Dendritic cell treated with granulocyte-macrophage colony-stimulating factor and Interleukin-4, amounts not matched to agents 40 ng/mL and 50 ng/mL, for 4 days (primary cell): ENCODE data around the gene GRID2IP.

Experiments
- H3K27ac Mint-ChIP-seq: one replicate; pipeline ENCODE4 v1.8.0; 2022; ENCODE audit warnings: mild to moderate bottlenecking, mixed read lengths
- H3K27me3 Mint-ChIP-seq: one replicate; pipeline ENCODE4 v1.8.0; 2022; ENCODE audit warnings: mild to moderate bottlenecking, mixed read lengths
- H3K36me3 Mint-ChIP-seq: one replicate; pipeline ENCODE4 v1.8.0; 2022; ENCODE audit warnings: low read depth, mixed read lengths
- H3K4me1 Mint-ChIP-seq: one replicate; pipeline ENCODE4 v1.8.0; 2022; ENCODE audit warnings: low read depth, mixed read lengths
- H3K4me3 Mint-ChIP-seq: one replicate; pipeline ENCODE4 v1.8.0; 2022; ENCODE audit warnings: mild to moderate bottlenecking, moderate library complexity, mixed read lengths
- H3K9me3 Mint-ChIP-seq: one replicate; pipeline ENCODE4 v1.8.0; 2022; ENCODE audit warnings: mixed read lengths
- intact Hi-C: fragments of 100-400 bp; cut with micrococcal nuclease; formaldehyde crosslinking; loops from one replicate; pipeline ENCODE4 v1.15.0; 2022

Gene GRID2IP

GRCh38 chr7:6546498-6547251 lies 4.6 kb downstream of the GRID2IP start:
- Mint-ChIP-seq H3K4me3 (no peak overlapping the region), H3K27ac (peak overlapping the region; percentile 19), H3K9me3 (no peaks in the 10 kb centered on the region), H3K27me3 (no peaks in the 10 kb centered on the region), H3K36me3 (no peaks in the 10 kb centered on the region), H3K4me1 (peaks cover 13% of the 10 kb centered on the region)
- intact Hi-C loops: no loop called here

DNA sequence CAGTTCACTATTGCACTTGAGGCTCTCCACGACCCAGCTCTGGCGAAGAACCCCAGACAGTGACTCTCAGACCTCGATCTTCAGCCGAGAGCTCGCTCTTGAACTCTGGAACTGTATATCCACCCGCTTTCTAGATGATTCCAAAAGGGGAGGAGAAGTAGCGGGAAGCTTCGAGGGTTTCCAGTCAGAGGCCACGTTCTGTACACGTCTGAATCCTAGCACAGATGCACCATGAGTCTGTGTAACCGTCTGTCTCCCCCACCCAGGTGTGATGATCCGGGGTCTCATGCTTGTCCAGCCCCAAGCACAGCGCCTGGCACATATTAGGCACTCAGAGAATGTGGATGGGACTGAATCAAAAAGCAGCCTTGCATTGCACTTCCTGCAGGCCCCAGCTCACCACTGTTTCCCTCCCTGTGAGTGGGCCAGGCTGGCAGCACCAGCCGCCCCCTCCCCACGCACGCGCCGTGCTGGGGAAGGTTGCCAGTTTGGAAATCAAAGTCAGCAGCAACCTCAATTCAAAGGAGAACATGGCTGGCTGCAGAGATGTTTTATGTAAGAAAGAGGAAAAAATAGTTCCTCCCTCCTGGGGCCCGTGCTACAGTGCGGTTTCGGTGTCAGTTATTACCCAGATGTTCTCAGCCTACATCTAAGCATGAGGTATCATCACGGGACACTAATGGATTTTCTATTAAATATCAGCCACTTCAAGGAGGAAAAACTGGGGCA lies 5.7 kb downstream of the GRID2IP start:
- no peaks in the 10 kb centered on the region for H3K36me3 Mint-ChIP-seq
- intact Hi-C loops: no loop called here
- H3K27ac Mint-ChIP-seq: peak overlapping the region; percentile 3
- no peaks in the 10 kb centered on the region for H3K27me3 Mint-ChIP-seq
- H3K9me3 Mint-ChIP-seq: no peaks in the 10 kb centered on the region
- no peak overlapping the region for H3K4me3 Mint-ChIP-seq
- peaks cover 13% of the 10 kb centered on the region for H3K4me1 Mint-ChIP-seq

- H3K36me3 Mint-ChIP-seq: no peaks in the 10 kb centered on the region
- no peak overlapping the region for H3K4me3 Mint-ChIP-seq
- no peaks in the 10 kb centered on the region for H3K9me3 Mint-ChIP-seq
- no peak overlapping the region for H3K27ac Mint-ChIP-seq
- peaks cover 13% of the 10 kb centered on the region for H3K4me1 Mint-ChIP-seq
- intact Hi-C loops: no loop called here
- peaks cover 15% of the 10 kb centered on the region for H3K27me3 Mint-ChIP-seq
These were observed 8.9 kb downstream of the GRID2IP start for GRCh38 chr7:6542368-6542767.

GRCh38 chr7:6536262-6537260 lies 14.7 kb downstream of the GRID2IP start:
- Mint-ChIP-seq H3K27ac (no peak overlapping the region), H3K4me1 (peaks cover 6% of the 10 kb centered on the region), H3K36me3 (no peaks in the 10 kb centered on the region), H3K4me3 (no peak overlapping the region), H3K27me3 (peaks cover 60% of the 10 kb centered on the region), H3K9me3 (no peaks in the 10 kb centered on the region)
- intact Hi-C loops: no loop called here

DNA sequence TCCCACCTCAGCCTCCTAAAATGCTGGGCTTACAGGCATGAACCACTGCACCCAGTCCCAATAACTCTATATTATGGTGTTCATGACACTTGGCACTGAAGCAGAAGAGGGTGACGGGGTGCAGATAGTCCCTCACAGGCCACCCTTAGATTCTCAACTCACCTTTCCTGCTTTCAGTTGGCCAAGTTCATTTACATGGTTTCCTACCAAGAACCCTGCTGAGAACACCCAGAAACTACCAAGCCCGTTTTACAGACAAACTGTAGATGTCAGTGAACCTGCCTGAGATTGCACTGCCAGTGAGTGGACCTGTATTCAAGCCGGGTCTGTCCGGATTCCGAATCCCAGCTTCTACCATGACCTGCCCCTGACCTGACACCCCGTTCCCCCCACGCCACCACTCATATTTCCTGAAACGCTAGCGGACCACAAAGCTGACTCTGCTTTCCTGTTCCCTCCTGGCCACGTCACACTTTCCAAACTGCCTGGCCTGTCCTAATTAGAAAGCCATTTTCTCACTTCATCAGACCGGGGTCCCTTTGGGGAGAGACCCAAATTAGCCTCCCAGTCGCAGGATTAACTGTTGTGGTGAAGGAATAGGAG lies 17.3 kb downstream of the GRID2IP start:
- intact Hi-C loops: no loop called here
- Mint-ChIP-seq H3K4me3 (no peak overlapping the region), H3K27ac (no peak overlapping the region), H3K27me3 (peaks cover 84% of the 10 kb centered on the region), H3K9me3 (no peaks in the 10 kb centered on the region), H3K4me1 (peaks cover 18% of the 10 kb centered on the region), H3K36me3 (no peaks in the 10 kb centered on the region)

DNA sequence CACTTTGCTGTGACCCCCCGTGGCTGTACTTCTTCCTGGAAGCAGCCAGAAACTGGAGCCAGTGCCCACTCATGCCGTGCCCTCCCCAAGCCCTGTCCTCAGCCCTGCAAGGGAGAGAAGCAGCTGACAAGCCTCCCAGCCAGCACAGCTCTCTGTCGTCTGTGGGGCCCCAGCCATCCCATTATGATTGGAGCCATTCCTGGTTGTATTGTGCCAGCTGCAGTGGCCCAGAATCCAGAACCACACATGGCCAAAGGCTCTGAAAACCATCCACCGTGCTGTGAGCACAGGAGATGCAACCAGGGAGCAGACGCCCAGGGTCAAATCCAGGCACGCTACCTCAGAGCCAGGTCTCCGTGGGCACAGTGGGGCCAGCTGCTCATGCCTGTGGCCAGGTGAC lies 18.7 kb downstream of the GRID2IP start:
- no peak overlapping the region for H3K4me3 Mint-ChIP-seq
- no peaks in the 10 kb centered on the region for H3K36me3 Mint-ChIP-seq
- no peaks in the 10 kb centered on the region for H3K9me3 Mint-ChIP-seq
- intact Hi-C loops: no loop called here
- H3K4me1 Mint-ChIP-seq: peaks cover 18% of the 10 kb centered on the region
- no peak overlapping the region for H3K27ac Mint-ChIP-seq
- H3K27me3 Mint-ChIP-seq: peaks cover 85% of the 10 kb centered on the region

DNA sequence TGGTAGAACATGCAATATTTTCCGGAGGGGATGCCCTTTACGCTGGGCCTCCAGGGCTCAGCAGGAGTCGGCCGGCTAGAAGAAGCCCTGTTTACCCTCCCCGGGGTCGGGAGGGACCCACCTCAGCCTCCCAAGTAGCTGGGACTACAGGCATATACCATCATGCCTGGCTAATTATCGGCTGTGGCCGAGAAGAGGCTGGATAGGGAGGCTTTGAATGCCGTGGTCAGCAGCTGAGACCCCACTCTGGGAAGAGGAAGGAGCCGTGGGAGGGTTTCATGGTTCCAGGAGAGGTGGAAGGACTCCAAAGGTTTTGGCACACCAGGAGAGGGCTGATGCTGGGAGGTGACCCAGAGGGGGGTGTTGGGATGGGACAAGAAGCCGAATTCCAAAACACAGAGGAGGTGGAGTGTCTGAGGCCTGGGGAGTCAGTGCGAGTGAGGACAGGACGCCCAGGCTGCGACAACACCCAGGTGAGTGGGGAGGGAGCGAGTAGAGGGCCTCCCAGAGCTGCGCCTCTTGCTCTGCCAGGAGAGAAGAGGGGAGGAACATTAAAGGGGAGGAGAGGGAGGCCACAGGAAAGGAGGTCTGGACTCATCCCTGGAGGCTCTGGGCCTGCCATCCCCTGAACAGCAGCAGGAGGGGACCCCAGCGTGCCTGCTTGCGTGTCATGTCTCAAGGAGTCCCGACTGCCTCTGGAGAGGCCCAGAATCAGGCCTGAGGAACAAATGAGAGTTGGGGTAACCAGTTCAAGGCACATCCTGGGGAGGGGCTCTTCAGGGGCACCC lies 19.6 kb downstream of the GRID2IP start:
- Mint-ChIP-seq H3K9me3 (no peaks in the 10 kb centered on the region), H3K27ac (no peak overlapping the region), H3K4me3 (peak overlapping the region; percentile 44), H3K27me3 (peaks cover 86% of the 10 kb centered on the region), H3K4me1 (peaks cover 25% of the 10 kb centered on the region), H3K36me3 (no peaks in the 10 kb centered on the region)
- intact Hi-C loops: no loop called here

GRCh38 chr7:6530626-6531491 lies 20.4 kb downstream of the GRID2IP start:
- Mint-ChIP-seq H3K27ac (no peak overlapping the region), H3K4me1 (peaks cover 27% of the 10 kb centered on the region)
- intact Hi-C loops: no loop called here

DNA sequence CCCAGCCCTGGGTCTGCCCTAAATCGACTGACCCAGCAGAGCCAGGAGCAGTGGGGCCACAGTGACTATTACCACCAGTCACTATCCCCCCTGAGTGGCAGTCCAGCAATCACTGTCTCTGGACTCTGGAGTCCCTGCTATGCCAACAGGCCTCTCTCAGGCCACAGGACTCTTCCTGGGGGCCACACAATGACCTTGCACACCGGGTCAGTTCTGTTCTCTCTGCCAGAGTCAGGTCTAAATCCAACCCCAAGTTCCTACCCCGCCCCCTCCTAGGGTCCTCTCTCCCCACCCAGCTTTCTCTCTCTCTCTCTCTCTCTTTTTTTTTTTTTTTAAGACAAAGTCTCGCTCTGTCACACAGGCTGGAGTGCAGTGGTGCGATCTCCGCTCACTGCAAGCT lies 21.6 kb downstream of the GRID2IP start:
- H3K4me3 Mint-ChIP-seq: no peak overlapping the region
- H3K9me3 Mint-ChIP-seq: no peaks in the 10 kb centered on the region
- intact Hi-C loops: no loop called here
- H3K27ac Mint-ChIP-seq: no peak overlapping the region
- H3K4me1 Mint-ChIP-seq: peaks cover 27% of the 10 kb centered on the region
- no peaks in the 10 kb centered on the region for H3K36me3 Mint-ChIP-seq
- peaks cover 80% of the 10 kb centered on the region for H3K27me3 Mint-ChIP-seq

More at GRCh38 chr7:6530626-6531491, 20.4 kb downstream of the GRID2IP start:
- Mint-ChIP-seq H3K36me3 (no peaks in the 10 kb centered on the region), H3K4me3 (peak overlapping the region; percentile 44), H3K9me3 (no peaks in the 10 kb centered on the region), H3K27me3 (peaks cover 87% of the 10 kb centered on the region)

GRCh38 chr7:6528401-6529130 lies 22.7 kb downstream of the GRID2IP start:
- no peaks in the 10 kb centered on the region for H3K9me3 Mint-ChIP-seq
- intact Hi-C loops: no loop called here
- H3K4me3 Mint-ChIP-seq: no peak overlapping the region
- H3K27me3 Mint-ChIP-seq: peaks cover 74% of the 10 kb centered on the region
- no peaks in the 10 kb centered on the region for H3K36me3 Mint-ChIP-seq
- peaks cover 21% of the 10 kb centered on the region for H3K4me1 Mint-ChIP-seq
- no peak overlapping the region for H3K27ac Mint-ChIP-seq

DNA sequence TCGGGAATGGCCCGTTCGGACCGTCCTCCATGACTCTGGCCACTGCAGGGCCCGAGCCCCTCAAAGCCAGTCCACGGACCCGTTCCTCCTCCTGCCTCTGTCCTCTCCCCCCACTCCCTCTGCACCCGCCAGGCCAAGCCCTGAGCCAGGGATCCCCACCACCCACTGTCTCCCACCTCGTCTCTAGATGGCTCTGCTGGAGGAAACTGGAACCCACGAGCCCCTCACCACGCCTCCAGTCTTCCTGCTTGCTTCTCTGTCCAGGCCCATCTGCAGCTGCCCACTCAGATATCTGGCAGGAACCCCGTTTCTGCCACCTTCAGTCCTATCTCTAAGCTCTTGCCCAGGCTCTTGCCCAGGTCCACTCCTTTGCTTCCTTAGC lies 24.3 kb downstream of the GRID2IP start:
- Mint-ChIP-seq H3K4me1 (peaks cover 21% of the 10 kb centered on the region), H3K27me3 (peaks cover 65% of the 10 kb centered on the region), H3K9me3 (no peaks in the 10 kb centered on the region), H3K27ac (no peak overlapping the region), H3K4me3 (peak overlapping the region; percentile 69), H3K36me3 (no peaks in the 10 kb centered on the region)
- intact Hi-C loops: no loop called here
